ENCODE measurements around the gene RANBP3.

RANBP3 gene

GRCh38 chr19:5893907-5894703 lies 83.8 kb downstream of the RANBP3 start:
- H3K4me3 ChIP-seq (ENCODE audit: control insufficient read depth, low read depth, low read length) = no peak overlapping the region
- DNase-seq (ENCODE audit: low read depth) = no peak
- TF ChIP-seq CTCF (conservative IDR thresholded peaks at IDR 0.05; ENCODE audit: control insufficient read depth, insufficient read depth, low read depth, low read length) = no peak

GRCh38 chr19:5893296-5893903 lies 84.5 kb downstream of the RANBP3 start:
- H3K4me3 ChIP-seq (ENCODE audit: control insufficient read depth, low read depth, low read length) = no peak overlapping the region
- TF ChIP-seq CTCF (conservative IDR thresholded peaks at IDR 0.05; ENCODE audit: control insufficient read depth, insufficient read depth, low read depth, low read length) = no peak
- no peak for DNase-seq (ENCODE audit: low read depth)

GRCh38 chr19:5892772-5893275 lies 85.1 kb downstream of the RANBP3 start:
- no peak overlapping the region for H3K4me3 ChIP-seq (ENCODE audit: control insufficient read depth, low read depth, low read length)
- no peak for TF ChIP-seq CTCF (conservative IDR thresholded peaks at IDR 0.05; ENCODE audit: control insufficient read depth, insufficient read depth, low read depth, low read length)
- no peak for DNase-seq (ENCODE audit: low read depth)

GRCh38 chr19:5891938-5892771 lies 85.8 kb downstream of the RANBP3 start:
- DNase-seq (ENCODE audit: low read depth) = peak; percentile 35
- TF ChIP-seq CTCF (conservative IDR thresholded peaks at IDR 0.05; ENCODE audit: control insufficient read depth, insufficient read depth, low read depth, low read length) = peak; percentile 60
- no peak overlapping the region for H3K4me3 ChIP-seq (ENCODE audit: control insufficient read depth, low read depth, low read length)

GRCh38 chr19:5891572-5891937 lies 86.4 kb downstream of the RANBP3 start:
- TF ChIP-seq CTCF (conservative IDR thresholded peaks at IDR 0.05; ENCODE audit: control insufficient read depth, insufficient read depth, low read depth, low read length) = no peak
- no peak for DNase-seq (ENCODE audit: low read depth)
- H3K4me3 ChIP-seq (ENCODE audit: control insufficient read depth, low read depth, low read length) = no peak overlapping the region

- DNase-seq (ENCODE audit: low read depth) = no peak
- no peak overlapping the region for H3K4me3 ChIP-seq (ENCODE audit: control insufficient read depth, low read depth, low read length)
- no peak for TF ChIP-seq CTCF (conservative IDR thresholded peaks at IDR 0.05; ENCODE audit: control insufficient read depth, insufficient read depth, low read depth, low read length)
Observed at GRCh38 chr19:5890099-5890498, 87.8 kb downstream of the RANBP3 start.
